ENCODE measurements around the gene CYFIP1.

DNA sequence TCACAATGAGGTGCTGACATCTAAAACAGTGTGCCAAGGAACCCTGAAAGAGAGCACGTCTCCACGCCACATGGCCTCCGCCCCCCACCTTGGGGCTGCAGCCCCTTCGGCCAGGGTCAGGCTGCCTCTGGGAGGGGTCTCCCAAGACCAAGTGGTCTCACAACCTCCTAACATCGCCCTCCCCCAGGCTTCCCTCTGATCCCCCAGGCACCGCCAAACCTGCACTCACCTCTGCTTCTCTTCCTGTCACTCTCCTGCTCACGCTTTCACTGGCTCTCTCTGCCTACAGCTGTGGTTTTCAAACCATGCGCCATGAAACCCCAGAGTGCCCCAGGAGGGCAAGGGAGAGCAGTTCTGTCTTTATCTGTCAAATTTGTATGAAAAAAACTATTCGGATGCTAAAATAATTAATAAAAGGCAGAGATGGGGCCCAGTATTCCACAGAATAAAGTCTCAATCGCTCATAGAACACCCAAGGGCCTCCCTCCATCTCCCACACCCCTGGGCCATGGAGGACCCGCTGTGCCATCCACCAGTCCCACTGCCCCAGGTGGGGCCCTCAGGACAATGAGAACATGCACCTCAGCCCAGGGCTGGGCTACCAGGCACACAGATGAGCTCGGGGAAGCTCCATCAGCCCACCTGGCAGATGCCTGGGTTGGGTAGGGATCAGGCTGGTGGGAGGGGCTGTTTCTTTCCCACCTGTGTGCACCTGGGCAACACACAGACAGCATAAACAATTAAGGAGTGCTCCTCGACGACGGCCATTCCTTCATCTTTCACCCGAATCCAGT lies 21.5 kb downstream of the CYFIP1 start:
- TF ChIP-seq, protein P1, sequence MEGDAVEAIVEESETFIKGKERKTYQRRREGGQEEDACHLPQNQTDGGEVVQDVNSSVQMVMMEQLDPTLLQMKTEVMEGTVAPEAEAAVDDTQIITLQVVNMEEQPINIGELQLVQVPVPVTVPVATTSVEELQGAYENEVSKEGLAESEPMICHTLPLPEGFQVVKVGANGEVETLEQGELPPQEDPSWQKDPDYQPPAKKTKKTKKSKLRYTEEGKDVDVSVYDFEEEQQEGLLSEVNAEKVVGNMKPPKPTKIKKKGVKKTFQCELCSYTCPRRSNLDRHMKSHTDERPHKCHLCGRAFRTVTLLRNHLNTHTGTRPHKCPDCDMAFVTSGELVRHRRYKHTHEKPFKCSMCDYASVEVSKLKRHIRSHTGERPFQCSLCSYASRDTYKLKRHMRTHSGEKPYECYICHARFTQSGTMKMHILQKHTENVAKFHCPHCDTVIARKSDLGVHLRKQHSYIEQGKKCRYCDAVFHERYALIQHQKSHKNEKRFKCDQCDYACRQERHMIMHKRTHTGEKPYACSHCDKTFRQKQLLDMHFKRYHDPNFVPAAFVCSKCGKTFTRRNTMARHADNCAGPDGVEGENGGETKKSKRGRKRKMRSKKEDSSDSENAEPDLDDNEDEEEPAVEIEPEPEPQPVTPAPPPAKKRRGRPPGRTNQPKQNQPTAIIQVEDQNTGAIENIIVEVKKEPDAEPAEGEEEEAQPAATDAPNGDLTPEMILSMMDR (IDR thresholded peaks at IDR 0.05): no peak
- TF ChIP-seq POLR2A (IDR thresholded peaks at IDR 0.05): no peak

All from testis (tissue), 2 donors.